Activated CD4-positive, CD25-positive, alpha-beta regulatory T cell (primary cell): ENCODE measurements around the gene KIT.

Experiments
- DNase-seq, 4 experiments: peaks; one replicate each; lab custom pipeline; 2025; lab: John Stamatoyannopoulos, UW

KIT gene

GRCh38 chr4:54661169-54661568 is 3.4 kb downstream of the KIT start:
- DNase-seq = no peak

- DNase-seq = no peak
Observed at GRCh38 chr4:54661686-54662085, 3.9 kb downstream of the KIT start.

GRCh38 chr4:54662123-54662522 is 4.4 kb downstream of the KIT start:
- DNase-seq = no peak

- no peak for DNase-seq
Observed at GRCh38 chr4:54662901-54663585, 5.3 kb downstream of the KIT start.

GRCh38 chr4:54664400-54664799 is 6.6 kb downstream of the KIT start:
- DNase-seq = no peak

GRCh38 chr4:54668014-54668611 is 10.4 kb downstream of the KIT start:
- no peak for DNase-seq

GRCh38 chr4:54669831-54670230 is 12.1 kb downstream of the KIT start:
- no peak for DNase-seq

- no peak for DNase-seq
Observed at GRCh38 chr4:54675721-54676461, 18.1 kb downstream of the KIT start.

- DNase-seq = no peak
Observed at GRCh38 chr4:54676658-54677057, 18.9 kb downstream of the KIT start.

- no peak for DNase-seq
Observed at GRCh38 chr4:54677416-54677815, 19.7 kb downstream of the KIT start.

GRCh38 chr4:54677853-54678650 is 20.3 kb downstream of the KIT start:
- no peak for DNase-seq

GRCh38 chr4:54678826-54679225 is 21.1 kb downstream of the KIT start:
- DNase-seq = no peak

- no peak for DNase-seq
Observed at GRCh38 chr4:54679813-54680212, 22.1 kb downstream of the KIT start.

GRCh38 chr4:54683616-54684346 is 26.0 kb downstream of the KIT start:
- DNase-seq = peak in 3 of 4 experiments; percentile 1 to 4 (median 2)

- DNase-seq = no peak
Observed at GRCh38 chr4:54685810-54686209, 28.1 kb downstream of the KIT start.

- no peak for DNase-seq
Observed at GRCh38 chr4:54687887-54688841, 30.4 kb downstream of the KIT start.

GRCh38 chr4:54695337-54695736 is 37.6 kb downstream of the KIT start:
- DNase-seq = no peak

- DNase-seq = no peak
Observed at GRCh38 chr4:54695788-54696187, 38.0 kb downstream of the KIT start.

GRCh38 chr4:54696649-54697048 is 38.9 kb downstream of the KIT start:
- no peak for DNase-seq

GRCh38 chr4:54700986-54701385 is 43.2 kb downstream of the KIT start:
- DNase-seq = no peak

- DNase-seq = no peak
Observed at GRCh38 chr4:54703182-54703581, 45.4 kb downstream of the KIT start.
